ENCODE data around the gene GRK5.

Gene GRK5

GRCh38 chr10:119349937-119350501 is 142.6 kb downstream of the GRK5 start:
- no peak for TF ChIP-seq CTCF (conservative IDR thresholded peaks at IDR 0.05)
- no peak overlapping the region for H3K27ac ChIP-seq

GRCh38 chr10:119350502-119351097 is 143.2 kb downstream of the GRK5 start:
- H3K27ac ChIP-seq = no peak overlapping the region

GRCh38 chr10:119351189-119351588 is 143.8 kb downstream of the GRK5 start:
- no peak overlapping the region for H3K27ac ChIP-seq
- TF ChIP-seq CTCF (conservative IDR thresholded peaks at IDR 0.05) = no peak

More at GRCh38 chr10:119350502-119351097, 143.2 kb downstream of the GRK5 start:
- no peak for TF ChIP-seq CTCF (conservative IDR thresholded peaks at IDR 0.05)

- no peak for TF ChIP-seq CTCF (conservative IDR thresholded peaks at IDR 0.05)
- no peak overlapping the region for H3K27ac ChIP-seq
Observed at GRCh38 chr10:119352042-119352441, 144.7 kb downstream of the GRK5 start.

GRCh38 chr10:119352807-119353206 is 145.4 kb downstream of the GRK5 start:
- no peak overlapping the region for H3K27ac ChIP-seq
- no peak for TF ChIP-seq CTCF (conservative IDR thresholded peaks at IDR 0.05)

GRCh38 chr10:119353421-119353820 is 146.1 kb downstream of the GRK5 start:
- TF ChIP-seq CTCF (conservative IDR thresholded peaks at IDR 0.05) = no peak
- no peak overlapping the region for H3K27ac ChIP-seq

GRCh38 chr10:119355930-119356329 is 148.6 kb downstream of the GRK5 start:
- no peak for TF ChIP-seq CTCF (conservative IDR thresholded peaks at IDR 0.05)
- no peak overlapping the region for H3K27ac ChIP-seq
